Measurements from ENCODE around the gene COMT.
A peak's percentile ranks its signal among the peaks of the same experiment; 100 is the strongest.
"Not testable (repeated sequence)": the region's sequence is repeated elsewhere in the genome, so short reads cannot be mapped to it uniquely, and the experiment has no call there.

Gene COMT

GRCh38 chr22:19909350-19910179 is 32.0 kb upstream of the COMT start:
- DNase-seq, result peak; percentile 64 to 79 (median 70)

DNA sequence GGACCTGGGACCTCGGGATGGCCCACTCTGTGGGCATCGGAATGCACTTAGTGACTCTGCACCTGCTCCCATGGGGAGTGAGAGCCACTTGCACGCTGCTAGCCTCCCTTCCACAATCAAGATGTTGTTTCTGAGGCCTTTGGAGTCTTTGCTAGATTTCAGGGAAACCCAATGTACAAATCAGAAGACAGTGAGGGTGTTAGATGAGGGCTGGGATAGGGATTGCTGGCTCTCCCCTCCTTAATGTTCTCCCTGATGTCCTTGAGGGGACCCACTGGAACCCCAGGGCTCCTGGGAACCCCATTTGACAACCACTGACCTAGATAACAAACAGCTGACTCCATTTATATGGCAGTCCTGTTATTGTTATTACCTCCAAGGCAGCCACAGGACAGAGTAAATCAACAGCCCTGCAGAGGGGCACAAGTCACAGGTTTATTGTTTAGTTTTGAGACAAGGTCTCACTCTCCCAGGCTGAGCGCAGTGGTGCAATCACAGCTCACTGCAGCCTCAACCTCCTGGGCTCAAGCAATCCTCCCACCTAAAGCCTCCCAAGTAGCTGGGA is 31.3 kb upstream of the COMT start:
- no peak for DNase-seq

- DNase-seq, result no peak
Measured at GRCh38 chr22:19911540-19912270, 29.9 kb upstream of the COMT start.

DNA sequence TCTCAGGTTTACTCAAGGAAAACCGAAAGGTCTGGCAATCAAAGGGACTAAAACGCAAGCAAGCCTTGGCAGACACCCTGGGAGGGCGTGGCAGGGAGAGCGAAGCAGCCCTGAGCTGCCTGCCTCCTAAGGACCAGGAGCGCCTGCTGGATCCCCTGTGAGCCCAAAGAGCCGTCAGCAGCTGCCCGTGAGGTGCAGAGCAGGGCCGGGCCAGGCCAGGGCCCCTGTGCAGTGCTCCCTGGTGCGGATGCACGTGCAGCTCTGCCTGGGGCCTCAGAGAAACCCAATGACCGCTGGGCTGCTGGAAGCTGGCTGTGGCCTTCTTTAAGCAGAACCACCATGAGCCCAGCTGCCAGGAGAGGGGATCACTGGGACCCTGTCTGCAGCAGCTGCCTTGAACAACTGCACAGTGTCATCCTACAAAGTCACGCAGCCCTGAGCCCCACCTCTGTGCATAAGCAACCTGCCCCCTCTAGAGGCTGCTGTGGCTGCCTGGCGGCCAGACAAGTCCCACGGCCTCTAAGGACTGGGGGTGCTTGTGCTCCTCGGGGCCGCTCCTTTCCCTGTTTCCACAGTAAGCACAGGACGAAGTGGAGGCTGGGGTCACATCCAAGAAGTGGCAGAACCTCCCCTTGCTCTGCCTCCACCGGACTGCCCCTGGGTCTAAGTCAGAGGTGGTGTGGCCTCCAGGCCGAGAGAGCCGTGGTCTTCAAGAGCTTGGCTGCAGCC is 29.1 kb upstream of the COMT start:
- no peak for DNase-seq

- no peak for DNase-seq
Measured at GRCh38 chr22:19913337-19913936, 28.1 kb upstream of the COMT start.

DNA sequence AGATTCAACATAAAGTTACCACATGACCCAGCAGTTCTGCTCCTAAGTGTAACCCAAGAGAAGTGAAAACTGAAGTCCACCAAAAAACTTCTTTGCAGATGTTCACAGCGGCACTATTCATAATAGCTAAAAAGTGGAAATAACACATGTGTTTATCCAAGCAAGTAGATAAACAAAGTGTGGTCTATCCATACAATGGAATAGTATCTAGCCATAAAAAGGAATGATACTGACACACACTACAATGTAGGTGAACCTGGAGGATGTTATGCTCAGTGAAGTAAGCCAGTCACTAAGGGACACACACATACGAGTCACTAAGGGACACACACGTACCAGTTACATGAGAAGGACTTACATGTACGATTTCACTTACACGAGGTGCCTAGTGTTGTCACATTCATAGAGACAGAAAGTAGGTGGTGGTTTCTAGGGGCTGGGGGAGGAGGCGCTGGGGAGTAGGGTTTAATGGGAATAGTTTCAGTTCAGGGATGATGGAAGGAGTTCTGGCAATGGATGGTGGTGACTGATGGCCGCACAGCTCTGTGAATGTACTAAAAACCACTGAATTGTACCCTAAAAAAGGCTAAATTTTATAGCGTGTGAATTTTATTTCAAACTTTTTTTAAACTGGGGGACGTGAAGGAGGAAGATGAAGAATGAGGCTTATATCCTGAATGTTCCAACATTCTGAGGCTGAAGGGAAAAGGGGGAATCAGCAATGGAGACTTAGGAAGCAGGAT is 27.2 kb upstream of the COMT start:
- DNase-seq, result no peak

DNA sequence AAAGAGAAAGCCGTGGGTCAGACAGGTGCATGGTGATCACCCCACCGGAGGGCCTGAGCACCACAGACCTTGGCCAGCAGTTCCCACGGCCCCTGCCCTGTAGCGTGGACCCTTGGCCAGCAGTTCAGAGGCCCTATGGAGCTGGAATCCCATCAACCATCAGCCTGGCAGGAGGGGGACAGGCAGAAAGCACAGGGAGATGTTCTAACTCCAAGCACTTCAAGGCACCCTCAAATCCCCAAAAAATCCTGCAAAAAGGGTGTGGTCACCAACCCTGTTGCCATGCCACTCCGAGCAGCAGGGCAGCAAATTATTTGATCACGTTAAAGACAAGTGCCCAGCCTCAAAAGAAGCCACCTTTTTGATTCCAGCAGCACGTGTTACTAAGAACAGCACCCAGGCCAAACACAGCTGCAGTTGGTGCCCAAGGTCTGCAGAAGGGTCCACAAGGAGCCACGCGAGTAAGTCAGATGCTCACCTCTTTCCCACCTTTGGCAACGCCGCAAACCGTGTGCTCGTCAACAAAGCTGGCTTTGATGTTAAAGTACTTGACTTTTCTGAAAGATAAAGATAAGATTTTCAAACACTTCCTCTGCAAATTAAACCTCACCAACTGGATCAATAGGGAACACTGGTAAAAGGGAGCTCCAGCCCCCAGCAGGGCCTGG is 26.2 kb upstream of the COMT start:
- DNase-seq, result no peak

GRCh38 chr22:19916006-19916405 is 25.6 kb upstream of the COMT start:
- DNase-seq, result no peak

- DNase-seq, result no peak
Measured at GRCh38 chr22:19916941-19917340, 24.6 kb upstream of the COMT start.

DNA sequence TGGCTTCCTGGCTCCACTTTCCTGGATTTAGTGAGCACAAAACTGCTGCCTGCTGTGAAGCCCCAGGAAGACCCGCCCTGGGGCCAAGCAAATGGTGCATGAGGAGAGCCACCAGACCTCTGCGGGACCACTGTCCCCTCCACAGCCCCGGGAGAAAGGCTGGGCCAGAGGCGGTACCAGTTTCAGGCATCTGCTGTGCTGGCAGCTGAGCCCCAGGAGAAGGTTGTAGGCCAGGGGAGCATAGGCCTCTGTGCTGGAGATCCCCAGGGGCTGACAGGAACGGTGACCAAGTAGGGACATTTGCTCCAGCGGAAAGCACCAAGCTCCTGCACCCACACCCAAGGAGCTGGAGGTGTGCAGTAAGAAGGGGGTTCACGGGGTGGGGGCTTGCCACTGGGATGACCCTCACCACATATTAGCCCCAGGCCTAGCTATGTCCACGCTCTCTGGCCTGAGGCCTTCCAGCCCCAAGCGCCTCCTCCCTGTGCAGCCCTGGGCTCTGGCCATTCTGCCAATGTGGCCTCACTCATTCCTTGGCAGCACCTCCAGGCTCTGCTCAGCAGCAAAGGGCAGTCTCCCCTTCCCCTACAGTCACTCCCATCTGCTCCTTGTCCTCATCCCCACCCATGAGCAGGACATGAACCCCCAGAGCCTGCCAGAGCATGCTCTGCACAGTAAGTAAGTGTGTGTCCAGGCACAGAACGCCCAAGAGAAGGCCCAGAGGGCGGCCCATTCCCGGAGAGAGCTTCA is 24.0 kb upstream of the COMT start:
- DNase-seq, result no peak

DNA sequence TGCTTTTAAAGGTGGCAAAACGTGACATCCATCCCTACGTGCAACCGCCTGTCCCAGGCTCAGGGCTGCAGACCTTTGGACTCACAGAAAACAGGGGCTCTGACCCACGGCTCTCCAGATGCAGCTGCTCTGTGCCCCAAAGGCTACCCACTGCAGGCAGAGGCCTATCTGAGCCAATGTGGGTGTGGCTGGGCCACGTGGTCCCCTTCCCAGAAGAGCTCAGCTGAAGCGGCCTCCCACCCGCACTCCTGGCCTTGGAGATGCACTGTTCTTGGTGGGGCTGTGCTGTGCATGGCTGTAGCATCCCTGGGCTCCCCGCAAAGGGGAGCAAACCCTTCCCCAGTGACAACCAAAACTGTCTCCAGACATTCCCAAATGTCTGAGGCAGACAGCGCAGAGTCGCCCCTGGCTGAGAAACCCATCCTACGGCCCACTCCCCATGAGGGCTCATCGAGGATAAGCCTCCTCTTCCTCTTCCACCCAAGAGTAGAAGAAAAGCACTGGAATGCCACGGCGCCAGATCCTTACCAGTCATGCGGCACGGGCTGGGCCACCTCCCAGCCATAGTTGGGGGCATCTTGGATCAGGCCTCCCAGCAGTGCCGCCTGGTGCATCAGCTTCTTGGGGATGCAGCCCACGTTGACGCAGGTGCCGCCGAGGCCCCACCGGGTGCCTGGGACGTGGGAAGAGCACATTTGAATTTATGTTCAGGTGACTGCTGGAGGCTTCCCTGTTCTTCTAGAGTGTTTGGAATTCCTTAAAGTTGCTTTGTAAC is 23.1 kb upstream of the COMT start:
- no peak for DNase-seq

- no peak for DNase-seq
Measured at GRCh38 chr22:19919701-19920363, 21.7 kb upstream of the COMT start.

DNA sequence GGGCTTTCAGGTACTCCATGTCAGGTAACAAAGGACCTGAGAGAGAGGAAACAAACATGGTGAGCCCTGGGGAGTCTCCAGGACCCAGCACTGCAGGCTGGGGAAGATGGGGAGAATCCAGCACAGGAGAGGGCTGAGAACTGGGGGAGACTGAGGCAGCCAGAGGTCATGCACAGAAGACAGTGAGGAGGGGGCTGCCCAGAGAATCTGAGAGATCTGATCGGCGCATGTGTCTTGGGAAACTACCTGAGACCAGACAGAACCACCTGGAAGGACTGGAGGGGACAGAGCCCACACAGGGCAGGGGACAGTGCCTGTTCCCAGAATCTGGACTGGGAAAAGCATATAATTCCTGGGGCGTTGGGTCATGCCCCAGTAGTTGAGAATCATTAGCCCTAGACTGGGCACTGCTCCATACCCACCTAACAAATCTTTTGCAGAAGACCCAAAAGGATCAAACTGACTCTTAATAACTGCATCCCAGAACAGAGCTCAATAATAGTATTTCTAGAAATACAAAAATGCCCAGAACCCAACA is 20.0 kb upstream of the COMT start:
- DNase-seq, result no peak

DNA sequence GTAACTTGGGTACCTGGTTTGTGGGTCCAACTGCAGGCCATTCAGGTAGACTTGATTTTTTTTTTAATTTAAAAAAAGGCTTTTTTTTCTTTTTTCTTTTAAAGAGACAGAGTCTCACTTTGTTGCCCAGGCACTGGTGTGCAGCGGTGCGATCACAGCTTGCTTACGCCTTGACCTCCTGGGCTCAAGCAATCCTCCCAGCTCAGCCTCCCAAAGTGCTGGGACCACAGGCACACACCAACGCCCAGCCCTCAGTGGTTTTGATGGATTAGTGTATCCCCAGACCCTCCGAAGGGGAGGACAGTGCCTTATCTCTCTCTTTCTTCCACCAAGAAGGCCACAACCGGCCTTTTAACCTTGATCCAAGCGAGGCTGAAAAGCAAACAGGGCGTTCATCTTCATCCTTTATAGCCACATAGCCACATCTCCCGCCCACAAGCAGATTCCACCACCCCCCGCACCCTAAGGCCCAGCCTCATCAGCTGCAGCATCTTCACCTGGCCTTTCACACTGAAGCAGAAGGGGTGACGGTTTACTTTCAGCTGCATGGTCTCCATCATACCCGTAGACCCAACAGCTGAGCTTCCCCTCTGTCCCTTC is 17.6 kb upstream of the COMT start:
- no peak for DNase-seq

- not testable (repeated sequence) for DNase-seq
Measured at GRCh38 chr22:19926028-19926427, 15.5 kb upstream of the COMT start.

- DNase-seq, result no peak
Measured at GRCh38 chr22:19927696-19928095, 13.9 kb upstream of the COMT start.

DNA sequence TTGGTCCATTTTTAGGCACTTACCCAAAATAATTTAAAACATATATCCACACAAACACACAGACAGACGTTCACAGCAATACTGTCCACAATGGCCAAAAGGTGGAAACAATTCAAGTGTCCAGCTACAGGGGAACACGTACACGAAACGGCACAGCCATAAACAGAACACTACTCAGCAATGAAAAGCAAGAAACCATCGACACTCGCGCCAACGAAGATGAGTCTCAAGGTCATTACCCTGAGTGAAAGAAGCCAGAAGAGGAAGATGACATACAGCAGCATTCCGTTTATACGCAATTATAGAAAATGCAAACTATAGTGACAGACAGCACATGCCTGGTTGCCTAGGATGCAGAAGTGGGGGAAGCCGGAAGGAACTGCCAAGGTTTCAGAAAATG is 13.4 kb upstream of the COMT start:
- DNase-seq, result no peak

Measured in activated CD4-positive, CD25-positive, alpha-beta regulatory T cell (primary cell).